GM12878 (cell line): ENCODE results near the gene CD52. TPM values are rescaled to one million over a fixed set of nuclear protein-coding genes. Genes with fewer than 3 reads are reported as not detected.
"Not testable (repeated sequence)": the region's sequence is repeated elsewhere in the genome, so short reads cannot be mapped to it uniquely, and the experiment has no call there.

Experiments used
- ATAC-seq: fragments of 200-7000 bp; cut with Tn5 transposase; 3 replicates; pipeline ENCODE4 v1.9.1; 2020; ENCODE audit warnings: mild to moderate bottlenecking, moderate library complexity
- BruUV-seq: library from RNA; stranded (reverse); fragments of 400-500 nt; replicated peaks from 2 replicates; lab custom pipeline; 2021; lab: Mats Ljungman, UMichigan
- CTCF ChIA-PET: fragments of 300-600 bp; sonication (Branson Sonifier 250); formaldehyde crosslinking; extraction: SDS; loops from one replicate; lab custom pipeline; 2021; ENCODE audit warnings: inconsistent platforms; lab: Yijun Ruan, JAX
- POLR2A ChIA-PET: fragments of 350-600 bp; formaldehyde crosslinking; extraction: SDS; loops from one replicate; lab custom pipeline; 2021; ENCODE audit warnings: inconsistent platforms; lab: Charles Lee
- RAD21 ChIA-PET: fragments of 300-600 bp; sonication (Branson Sonifier 250); formaldehyde crosslinking; loops from one replicate; lab custom pipeline; 2023; ENCODE audit warnings: antibody characterized with exemption; ENCODE audit not compliant: unreplicated experiment; lab: Charles Lee
- SMC1A ChIA-PET: fragments of 300-600 bp; sonication (Branson Sonifier 250); formaldehyde crosslinking; loops from one replicate; lab custom pipeline; 2023; ENCODE audit not compliant: unreplicated experiment, uncharacterized antibody; lab: Charles Lee
- DNase-seq: peaks from one replicate; pipeline ENCODE4 v3.0.0-alpha.2; 2011; ENCODE audit warnings: low read depth, low spot score
- FAIRE-seq: peaks from 3 replicates; lab custom pipeline; 2011; peaks lifted over from hg19 to GRCh38; lab: Jason Lieb, UNC
- H2AFZ ChIP-seq: 2 replicates; pipeline ENCODE4 v1.6.0; 2011; ENCODE audit warnings: low read depth, low read length, control low read depth; ENCODE audit not compliant: control insufficient read depth
- H3K27ac ChIP-seq: 2 replicates; pipeline ENCODE4 v1.5.1; 2011; ENCODE audit warnings: control low read depth; ENCODE audit not compliant: control insufficient read depth, insufficient read depth
- H3K27me3 ChIP-seq, 2 experiments: replicated peaks in 1 of 2; 2 replicates each; pipeline versions ENCODE4 v1.6.0 to v1.6.1; 2011; ENCODE audit warnings: low read length in 1 of 2; ENCODE audit not compliant: control insufficient read depth in 2 of 2, insufficient read depth in 2 of 2
- H3K36me3 ChIP-seq, 2 experiments: 2 replicates each; pipeline ENCODE4 v1.5.1; 2011; ENCODE audit warnings: low read length in 1 of 2; ENCODE audit not compliant: control insufficient read depth in 2 of 2, insufficient read depth in 2 of 2
- H3K4me1 ChIP-seq: 2 replicates; pipeline ENCODE4 v1.6.1; 2011; ENCODE audit warnings: mild to moderate bottlenecking, low read length, moderate library complexity, mixed read lengths; ENCODE audit not compliant: control insufficient read depth, insufficient read depth
- H3K4me2 ChIP-seq: 2 replicates; pipeline ENCODE4 v1.6.0; 2011; ENCODE audit warnings: control low read depth; ENCODE audit not compliant: control insufficient read depth, insufficient read depth
- H3K4me3 ChIP-seq: fragments of 200-600 bp; sonication (generic); 2 replicates; pipeline ENCODE4 v1.5.1; 2016
- H3K79me2 ChIP-seq: 2 replicates; pipeline ENCODE4 v1.6.0; 2011; ENCODE audit warnings: low read length; ENCODE audit not compliant: control insufficient read depth, insufficient read depth
- H3K9ac ChIP-seq: 2 replicates; pipeline ENCODE4 v1.8.0; 2011; ENCODE audit warnings: low read length, control low read depth, mixed read lengths; ENCODE audit not compliant: control insufficient read depth, insufficient read depth
- H3K9me3 ChIP-seq: replicated peaks from 3 replicates; pipeline ENCODE4 v1.5.1; 2011; ENCODE audit warnings: mild to moderate bottlenecking, low read length; ENCODE audit not compliant: control insufficient read depth, insufficient read depth
- H4K20me1 ChIP-seq: 2 replicates; pipeline ENCODE4 v1.6.0; 2011; ENCODE audit not compliant: control insufficient read depth, insufficient read depth
- E2F8 ChIP-seq: fragments of 450-650 bp; IDR thresholded peaks from 2 replicates; pipeline ENCODE4 v1.6.1; 2018; ENCODE audit warnings: mild to moderate bottlenecking, low read depth, moderate library complexity; ENCODE audit not compliant: partially characterized antibody
- HDAC6 ChIP-seq: fragments of 200-600 bp; sonication (generic); IDR thresholded peaks from one replicate; pipeline ENCODE4 v1.8.0; 2017; ENCODE audit warnings: antibody characterized with exemption; ENCODE audit not compliant: unreplicated experiment
- IRF5 ChIP-seq: fragments of 450-650 bp; IDR thresholded peaks from 2 replicates; pipeline ENCODE4 v1.6.1; 2017; ENCODE audit warnings: borderline replicate concordance
- RFX5 ChIP-seq: IDR thresholded peaks from 2 replicates; pipeline ENCODE4 v1.6.1; 2011; ENCODE audit warnings: low read depth, low read length, improper control_type of control experiment
- USF2 ChIP-seq: IDR thresholded peaks from 2 replicates; pipeline ENCODE4 v1.6.1; 2011; ENCODE audit warnings: low read depth, low read length, improper control_type of control experiment, borderline replicate concordance
- ZBTB11 ChIP-seq: fragments of 450-650 bp; formaldehyde crosslinking; IDR thresholded peaks from 2 replicates; pipeline ENCODE4 v1.5.0; 2022; ENCODE audit warnings: mild to moderate bottlenecking, missing genetic modification characterization
- WGBS: methylation state at CpG from one replicate; pipeline ENCODE4 v1.1.6; 2016; ENCODE audit warnings: low lambda C conversion rate; ENCODE audit not compliant: insufficient replicate concordance, insufficient coverage; ENCODE audit errors: missing lambda C conversion rate; 5-methylcytosine and 5-hydroxymethylcytosine counted together
- in situ Hi-C: fragments of 300-500 bp; cut with MboI; formaldehyde crosslinking; loops from 9 replicates; pipeline ENCODE4 v1.14.3; 2018; ENCODE audit warnings: mixed read lengths
- intact Hi-C: fragments of 100-400 bp; cut with micrococcal nuclease; formaldehyde crosslinking; loops from one replicate; pipeline ENCODE4 v1.14.2; 2022; ENCODE audit not compliant: unreplicated experiment
- polyA plus RNA-seq, 11 experiments: library from polyadenylated mRNA; depleted of rRNA in 4 of 11; unstranded in 6 of 11; stranded (reverse) in 5 of 11; fragments of >200 nt; fragmentation: Nextera tagmentation in 4 of 11; fragmentation: Illumina TruSeq in 1 of 11; extraction: Ambion mirVana in 4 of 11; extraction: Trizol in 1 of 11; gene quantifications; 1 replicate in 1 of 11; 2 replicates in 10 of 11; pipeline versions ENCODE4 v1.2.1 to v1.2.3, GENCODE V29; 2011 to 2016; ENCODE audit warnings: inconsistent platforms in 2 of 11, missing spikeins in 2 of 11, low read depth in 1 of 11
- total RNA-seq, 4 experiments: library from RNA; depleted of rRNA in 3 of 4; stranded (reverse); fragments of >200 nt in 3 of 4; fragmentation: Illumina TruSeq in 1 of 4; extraction: Trizol in 1 of 4; gene quantifications; 2 replicates each; pipeline versions ENCODE4 v1.2.1 to v1.2.3, GENCODE V29; 2013 to 2021

CD52 gene
- total and polyA plus RNA-seq, 10 of the 15 experiments (the other 5 are each of a cell fraction or from before 2014, with no cell fraction given) = 237 to 2,736 (median 532) TPM

DNA sequence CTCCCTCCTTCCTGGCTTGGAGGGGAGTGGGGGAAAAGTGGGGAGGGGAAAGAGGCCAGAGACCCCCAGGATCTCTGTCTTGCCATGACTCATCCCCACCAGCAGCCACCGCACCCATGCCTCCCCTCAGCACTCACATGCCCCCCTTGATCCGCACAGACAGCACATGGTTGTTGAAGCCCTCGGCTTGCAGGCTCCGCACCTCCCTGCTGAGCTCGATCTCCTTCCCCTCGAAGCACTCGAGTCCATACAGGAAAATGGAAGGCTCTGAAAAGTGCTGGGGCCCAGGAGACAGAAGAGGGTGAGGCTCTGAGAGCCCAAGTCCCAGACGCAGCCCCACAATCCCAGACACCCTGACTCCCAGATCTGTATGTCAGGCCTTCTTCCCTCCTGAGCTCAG is 10.8 kb downstream of the CD52 start:
- ChIA-PET CTCF (interaction anchor here (0.8 to 7.3 kb wide), 6 partner anchors 43 to 159 kb away, joined by 3 to 47 read pairs (median 4); partner anchors contain the start of gene ZNF593), SMC1A (interaction anchor here (1.0 kb wide), 1 partner anchor 53 kb away, joined by 3 read pairs; no protein-coding TSS in a partner anchor), RAD21 (interaction anchor here (1.5 kb wide), 1 partner anchor 40 kb away, joined by 7 read pairs; no protein-coding TSS in a partner anchor), POLR2A (no interaction called here)
- DNase-seq = no peak
- H3K4me1 ChIP-seq = no peaks in the 10 kb centered on the region
- H3K27me3 ChIP-seq = no peaks in the 10 kb centered on the region; a peak in 1 of 4 replicates
- H3K4me2 ChIP-seq = no peak overlapping the region
- intact Hi-C loops (no loop called here), in situ Hi-C loops (no loop called here)
- ATAC-seq = no peak
- H3K9me3 ChIP-seq = no peaks in the 10 kb centered on the region
- no peak overlapping the region for H3K4me3 ChIP-seq
- no TSS peak for BruUV-seq
- no peak for FAIRE-seq
- H4K20me1 ChIP-seq = no peaks in the 10 kb centered on the region
- no peak overlapping the region for H3K9ac ChIP-seq
- H2AFZ ChIP-seq = no peak overlapping the region
- no peak overlapping the region for H3K27ac ChIP-seq
- 55% methylated on average over 8 of the region's 8 CpGs for WGBS
- no peaks in the 10 kb centered on the region for H3K79me2 ChIP-seq
- H3K36me3 ChIP-seq = no peaks in the 10 kb centered on the region
- no peak for TF ChIP-seq HDAC6
- no peak for TF ChIP-seq USF2
- no peak for TF ChIP-seq RFX5
- no peak for TF ChIP-seq IRF5
- TF ChIP-seq E2F8 = no peak
- TF ChIP-seq ZBTB11 (CRISPR knock-in tag) = no peak

GRCh38 chr1:26329380-26329779 is 11.6 kb downstream of the CD52 start:
- FAIRE-seq, H3K4me2 ChIP-seq, H3K4me3 ChIP-seq, H2AFZ ChIP-seq, BruUV-seq, in situ Hi-C loops, H3K27ac ChIP-seq, DNase-seq, H3K36me3 ChIP-seq, intact Hi-C loops, H3K79me2 ChIP-seq, H3K9me3 ChIP-seq, H3K27me3 ChIP-seq, H4K20me1 ChIP-seq, H3K4me1 ChIP-seq, ATAC-seq, H3K9ac ChIP-seq: not testable (repeated sequence)
- ChIA-PET RAD21 (interaction anchor here (0.7 kb wide), 1 partner anchor 45 kb away, joined by 3 read pairs; no protein-coding TSS in a partner anchor), POLR2A (interaction anchor here (0.6 kb wide), 1 partner anchor 103 kb away, joined by 3 read pairs; the partner anchor contains the start of gene DHDDS), SMC1A (interaction anchor here (1.0 to 1.4 kb wide), 3 partner anchors 34 to 88 kb away, joined by 3 to 4 read pairs (median 3); no protein-coding TSS in a partner anchor), CTCF (interaction anchor here (0.8 to 7.3 kb wide), 6 partner anchors 35 to 88 kb away, joined by 3 to 47 read pairs (median 4); no protein-coding TSS in a partner anchor)
- 30% methylated on average over 4 of the region's 4 CpGs for WGBS
